A673 (cell line): Measurements from ENCODE around the gene PRC1.

Experiments
- EZH2 ChIP-seq: fragments of 200-600 bp; sonication (generic); IDR thresholded peaks from 2 replicates; pipeline ENCODE4 v1.6.1; 2017; ENCODE audit warnings: borderline replicate concordance, low read depth, mild to moderate bottlenecking, mixed read lengths, antibody characterized with exemption, low read length; ENCODE audit not compliant: poor library complexity, severe bottlenecking
- TF ChIP-seq, protein P1 (sequence below): fragments of 300-800, 200-600 bp; sonication (generic); conservative IDR thresholded peaks from 2 replicates; pipeline ENCODE4 v1.5.1; 2017; ENCODE audit warnings: low read depth, mild to moderate bottlenecking, antibody characterized with exemption, low read length, moderate library complexity, mixed read lengths

DNA sequence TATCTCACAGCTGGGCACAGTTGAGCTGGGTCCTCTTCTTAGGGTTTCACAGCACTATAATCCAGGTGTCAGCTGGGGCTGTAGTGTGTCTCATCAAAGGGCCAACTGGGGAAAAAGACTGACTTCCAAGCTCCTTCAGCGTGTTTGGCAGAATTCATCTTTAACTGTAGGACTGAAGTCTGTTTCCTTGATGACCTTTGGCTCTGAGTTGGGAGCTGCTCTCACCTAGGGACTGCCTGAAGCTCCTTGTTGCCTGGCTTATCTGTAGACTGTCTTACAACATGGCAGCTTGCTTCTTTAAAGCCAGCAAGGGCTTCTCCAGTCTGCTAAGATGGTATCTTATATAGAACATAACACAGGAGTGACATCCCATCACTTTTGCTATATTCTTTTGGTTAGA, 33.3 kb upstream of the PRC1 start:
- TF ChIP-seq, protein P1, sequence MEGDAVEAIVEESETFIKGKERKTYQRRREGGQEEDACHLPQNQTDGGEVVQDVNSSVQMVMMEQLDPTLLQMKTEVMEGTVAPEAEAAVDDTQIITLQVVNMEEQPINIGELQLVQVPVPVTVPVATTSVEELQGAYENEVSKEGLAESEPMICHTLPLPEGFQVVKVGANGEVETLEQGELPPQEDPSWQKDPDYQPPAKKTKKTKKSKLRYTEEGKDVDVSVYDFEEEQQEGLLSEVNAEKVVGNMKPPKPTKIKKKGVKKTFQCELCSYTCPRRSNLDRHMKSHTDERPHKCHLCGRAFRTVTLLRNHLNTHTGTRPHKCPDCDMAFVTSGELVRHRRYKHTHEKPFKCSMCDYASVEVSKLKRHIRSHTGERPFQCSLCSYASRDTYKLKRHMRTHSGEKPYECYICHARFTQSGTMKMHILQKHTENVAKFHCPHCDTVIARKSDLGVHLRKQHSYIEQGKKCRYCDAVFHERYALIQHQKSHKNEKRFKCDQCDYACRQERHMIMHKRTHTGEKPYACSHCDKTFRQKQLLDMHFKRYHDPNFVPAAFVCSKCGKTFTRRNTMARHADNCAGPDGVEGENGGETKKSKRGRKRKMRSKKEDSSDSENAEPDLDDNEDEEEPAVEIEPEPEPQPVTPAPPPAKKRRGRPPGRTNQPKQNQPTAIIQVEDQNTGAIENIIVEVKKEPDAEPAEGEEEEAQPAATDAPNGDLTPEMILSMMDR: no peak
- no peak for TF ChIP-seq EZH2
